ENCODE measurements around the gene NAA15. TPM values are rescaled to one million over a fixed set of nuclear protein-coding genes. Genes with fewer than 3 reads are reported as not detected.

The NAA15 gene
- total and polyA plus RNA-seq, 2 of the 8 experiments (the other 6 are each of a cell fraction or from before 2014, with no cell fraction given) = 9.7 to 124 TPM

DNA sequence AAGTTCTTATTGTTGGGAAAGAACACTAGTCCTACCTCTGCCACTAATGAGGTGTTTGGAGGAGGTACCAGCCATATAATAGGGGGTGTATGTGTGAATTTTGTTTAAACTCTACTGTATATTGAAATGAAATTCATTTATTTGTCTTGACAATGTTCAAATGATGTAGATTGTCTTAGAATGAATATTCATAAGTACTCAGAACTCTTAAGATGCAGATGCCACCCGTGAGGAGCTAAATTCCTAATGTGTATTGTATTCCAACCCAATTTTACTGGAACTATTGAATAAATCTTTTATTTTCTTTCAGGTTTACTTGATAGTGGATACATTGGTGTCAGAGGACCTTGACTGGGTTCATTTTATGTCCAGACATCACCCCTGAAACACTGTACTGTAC lies 88.7 kb downstream of the NAA15 start:
- Histone ChIP-seq H3K36me3 (ENCODE audit: control insufficient read depth in 2 of 4, insufficient read depth in 4 of 4, low read length in 3 of 4) (peaks cover 0 to 70% (median 24%) of the 10 kb centered on the region in 4 experiments; a peak in 7 of 8 replicates), H3K4me1 (replicated peaks in 1 of 4; ENCODE audit: control insufficient read depth in 3 of 4, insufficient read depth in 4 of 4, low read length in 3 of 4) (no peaks in the 10 kb centered on the region), H2BK5ac (ENCODE audit: low read depth, low read length) (no peak overlapping the region), H3K9ac (replicated peaks in 1 of 4; ENCODE audit: extremely low read depth in 1 of 4, low read depth in 3 of 4, low read length in 3 of 4) (no peak overlapping the region), H2BK15ac (ENCODE audit: low read length) (no peak overlapping the region), H2BK120ac (replicated peaks; ENCODE audit: low read depth, low read length) (no peak overlapping the region), H3K23me2 (ENCODE audit: low read depth, low read length) (no peaks in the 10 kb centered on the region), H3K9me3 (ENCODE audit: insufficient read depth in 2 of 2, low read depth in 1 of 2, low read length in 1 of 2) (no peaks in the 10 kb centered on the region), H2AK5ac (ENCODE audit: low read depth, low read length) (no peak overlapping the region), H4K5ac (ENCODE audit: insufficient read length, low read depth, low read length) (no peak overlapping the region), H3K27me3 (replicated peaks in 1 of 4; ENCODE audit: control insufficient read depth in 3 of 4, extremely low read depth in 1 of 4, insufficient read depth in 3 of 4, low read length in 3 of 4) (no peaks in the 10 kb centered on the region), H3K18ac (ENCODE audit: extremely low read depth, low read length) (no peak overlapping the region), H3K79me2 (ENCODE audit: control insufficient read depth in 1 of 2, insufficient read depth in 2 of 2, low read length in 2 of 2) (no peaks in the 10 kb centered on the region), H4K20me1 (replicated peaks in 1 of 2; ENCODE audit: control insufficient read depth in 1 of 2, insufficient read depth in 2 of 2, low read length in 2 of 2) (no peaks in the 10 kb centered on the region), H3K27ac (ENCODE audit: low read depth, low read length) (no peak overlapping the region), H2BK20ac (ENCODE audit: low read length) (no peak overlapping the region), H3K56ac (replicated peaks; ENCODE audit: insufficient read length, low read depth, low read length) (no peak overlapping the region), H4K91ac (replicated peaks; ENCODE audit: insufficient read length, low read length) (no peak overlapping the region), H3K4me3 (ENCODE audit: extremely low read depth in 1 of 4, insufficient read depth in 2 of 4, low read depth in 3 of 4, low read length in 4 of 4) (no peak overlapping the region), H3K14ac (ENCODE audit: insufficient read length) (no peak overlapping the region), H3K4ac (replicated peaks; ENCODE audit: insufficient read length, low read depth, low read length) (no peak overlapping the region), H2BK12ac (ENCODE audit: low read depth, low read length) (no peak overlapping the region), H3K79me1 (ENCODE audit: low read depth, low read length) (no peaks in the 10 kb centered on the region), H3K23ac (ENCODE audit: insufficient read length) (no peak overlapping the region), H2AFZ (ENCODE audit: low read length) (no peak overlapping the region), H3K4me2 (ENCODE audit: insufficient read depth in 1 of 2, low read depth in 2 of 2, low read length in 2 of 2) (no peak overlapping the region), H4K8ac (ENCODE audit: extremely low read depth, insufficient read depth, low read length) (no peak overlapping the region)
- TF ChIP-seq RBBP5 (IDR thresholded peaks at IDR 0.05; ENCODE audit: borderline replicate concordance, low read depth, low read length) = no peak
- no peak for TF ChIP-seq SUZ12 (IDR thresholded peaks at IDR 0.05; ENCODE audit: low read length)
- no peak for TF ChIP-seq PHF8 (conservative IDR thresholded peaks at IDR 0.05; ENCODE audit: low read depth, low read length)
- TF ChIP-seq CTBP2 (IDR thresholded peaks at IDR 0.05; ENCODE audit: borderline replicate concordance, insufficient read depth, insufficient read length, low read length) = no peak
- TF ChIP-seq ZNF274 (IDR thresholded peaks at IDR 0.05; ENCODE audit: borderline replicate concordance, extremely low read depth, low read length) = no peak
- TF ChIP-seq RAD21 (IDR thresholded peaks at IDR 0.05 in 1 of 2, conservative IDR thresholded peaks at IDR 0.05 in 1 of 2; ENCODE audit: low read depth in 2 of 2, low read length in 2 of 2) = no peak
- TF ChIP-seq SP4 (IDR thresholded peaks at IDR 0.05; ENCODE audit: low read length) = no peak
- no peak for TF ChIP-seq KDM4A (IDR thresholded peaks at IDR 0.05; ENCODE audit: low read depth, low read length, severe bottlenecking)
- TF ChIP-seq SIRT6 (IDR thresholded peaks at IDR 0.05; ENCODE audit: low read length) = no peak
- TF ChIP-seq SIX5 (IDR thresholded peaks at IDR 0.05; ENCODE audit: low read depth, low read length) = no peak
- 92% methylated on average over 1 of the region's 1 CpG; no CpG with 5 or more reads in 1 of the 2 experiments for WGBS, 2 experiments (ENCODE audit: extremely low coverage in 1 of 2, insufficient coverage in 1 of 2, insufficient read length in 1 of 2, insufficient replicate concordance in 2 of 2, low coverage in 1 of 2, low lambda C conversion rate in 2 of 2, missing lambda C conversion rate in 1 of 2)
- ChIA-PET POLR2A (ENCODE audit: partially characterized antibody) (interaction anchor here (1.1 to 1.2 kb wide), 2 partner anchors 22 to 89 kb away, joined by 3 read pairs; partner anchors contain the start of gene NAA15), CTCF (ENCODE audit: partially characterized antibody) (interaction anchor here (0.9 kb wide), 1 partner anchor 13 kb away, joined by 3 read pairs; no protein-coding TSS in a partner anchor)
- FAIRE-seq = no peak
- no peak for DNase-seq (ENCODE audit: low read depth in 1 of 2, low spot score in 2 of 2)

Data from H1 (cell line).